ENCODE results near the gene PCNX2. TPM values are rescaled to one million over a fixed set of nuclear protein-coding genes. Genes with fewer than 3 reads are reported as not detected.

Gene PCNX2
- total RNA-seq, 4 donors from 2014 or later: 7.3 to 16.6 (median 12.7) TPM

- DNase-seq (ENCODE audit: low spot score) (no peak), ATAC-seq (ENCODE audit: low FRiP score) (no peak)
- TF ChIP-seq CTCF (IDR thresholded peaks at IDR 0.05): no peak
Measured at GRCh38 chr1:233299450-233299849, 3.9 kb upstream of the PCNX2 start.

GRCh38 chr1:233295975-233296322 lies 424 bp upstream of the PCNX2 start:
- no peak for ATAC-seq (ENCODE audit: low FRiP score)
- no peak for TF ChIP-seq CTCF (IDR thresholded peaks at IDR 0.05)
- no peak for DNase-seq (ENCODE audit: low spot score)

- ATAC-seq (ENCODE audit: low FRiP score): peak; percentile 79
- DNase-seq (ENCODE audit: low spot score): no peak
- no peak for TF ChIP-seq CTCF (IDR thresholded peaks at IDR 0.05)
Measured at GRCh38 chr1:233294913-233295236, 650 bp downstream of the PCNX2 start.

GRCh38 chr1:233293556-233294446 lies 1.7 kb downstream of the PCNX2 start:
- ATAC-seq (ENCODE audit: low FRiP score) (no peak), DNase-seq (ENCODE audit: low spot score) (no peak)
- no peak for TF ChIP-seq CTCF (IDR thresholded peaks at IDR 0.05)

- no peak for TF ChIP-seq CTCF (IDR thresholded peaks at IDR 0.05)
- ATAC-seq (ENCODE audit: low FRiP score): no peak
- DNase-seq (ENCODE audit: low spot score): no peak
Measured at GRCh38 chr1:233290396-233291034, 5.0 kb downstream of the PCNX2 start.

DNA sequence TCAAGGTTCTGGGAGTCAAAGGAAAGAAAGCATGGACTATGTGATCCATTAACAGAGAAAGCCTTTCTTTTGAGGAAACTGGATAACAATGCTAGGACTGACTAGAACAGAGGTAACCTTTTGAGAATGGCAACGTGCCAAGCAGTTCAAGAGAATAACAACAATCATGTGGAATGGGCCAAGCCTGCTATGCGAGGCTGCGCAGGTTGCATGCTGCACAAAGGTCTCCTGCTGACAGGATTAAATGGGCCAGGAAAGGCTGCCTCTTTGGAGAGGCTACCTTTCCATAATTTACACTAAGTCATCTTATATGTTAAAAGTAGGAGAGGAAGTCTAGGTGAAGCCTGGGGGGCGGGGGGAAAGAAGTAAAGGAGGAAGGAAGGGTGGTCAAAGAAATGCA lies 5.8 kb downstream of the PCNX2 start:
- DNase-seq (ENCODE audit: low spot score) (no peak), ATAC-seq (ENCODE audit: low FRiP score) (no peak)
- no peak for TF ChIP-seq CTCF (IDR thresholded peaks at IDR 0.05)

DNA sequence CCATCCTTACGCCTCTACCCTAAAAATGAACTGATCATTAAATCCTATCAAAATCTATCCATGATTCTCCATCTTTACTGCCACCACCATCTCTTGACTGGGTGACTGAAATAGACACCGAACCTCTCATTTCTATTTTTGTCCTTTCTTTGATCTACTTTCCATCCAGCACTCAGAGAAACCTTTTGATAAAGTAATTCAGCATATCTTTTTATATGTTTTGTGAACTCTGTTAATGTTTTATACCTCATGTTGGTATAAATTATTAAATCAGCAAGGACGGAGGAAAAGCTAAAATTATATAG lies 13.0 kb downstream of the PCNX2 start:
- TF ChIP-seq CTCF (IDR thresholded peaks at IDR 0.05): no peak
- ATAC-seq (ENCODE audit: low FRiP score): no peak

More for the DNA sequence above, 13.0 kb downstream of the PCNX2 start:
- DNase-seq (ENCODE audit: low spot score): no peak
